AG09319 (cell line): ENCODE measurements around the gene EFL1.

Experiments
- DNase-seq: peaks from one replicate; pipeline ENCODE4 v3.0.0-alpha.2; 2010; ENCODE audit warnings: low read depth; ENCODE audit errors: extremely low read depth
- TF ChIP-seq, protein P1 (sequence below): IDR thresholded peaks from 2 replicates; pipeline ENCODE4 v1.5.1; 2011; ENCODE audit warnings: low read depth, mild to moderate bottlenecking, inconsistent platforms, low read length, moderate library complexity

Gene EFL1

DNA sequence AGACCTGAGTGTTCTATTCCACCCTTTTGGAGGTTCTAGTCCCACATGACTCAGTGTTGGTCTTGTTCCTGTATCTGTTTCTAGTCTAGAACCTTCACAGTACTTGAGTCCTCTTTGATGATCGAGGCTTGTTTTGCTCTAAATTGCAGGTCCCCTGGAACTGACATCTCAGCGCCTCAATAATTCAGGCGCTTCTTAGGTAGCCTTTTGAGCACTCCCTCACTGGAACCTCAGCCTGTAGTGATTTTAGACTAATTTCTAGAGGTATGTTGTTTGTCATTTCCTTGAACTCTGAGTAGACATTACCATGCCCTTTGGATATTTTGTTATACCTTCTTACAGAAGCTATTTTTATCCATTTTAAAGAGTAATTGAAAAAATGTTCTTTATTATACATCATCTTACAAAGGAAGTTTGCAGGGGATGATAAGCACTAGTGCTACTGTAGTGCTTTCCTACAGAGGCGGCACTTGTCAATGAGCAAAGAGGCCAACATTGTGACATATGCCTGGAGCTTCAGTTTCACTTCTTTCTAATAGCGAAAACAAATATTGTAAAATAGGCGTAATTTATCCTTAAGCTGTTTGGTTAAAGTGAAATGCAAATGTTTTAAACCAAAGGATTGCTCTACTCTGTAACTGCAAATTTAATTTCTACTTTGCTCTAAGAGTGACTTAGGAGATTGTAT, 75.7 kb downstream of the EFL1 start:
- TF ChIP-seq, protein P1, sequence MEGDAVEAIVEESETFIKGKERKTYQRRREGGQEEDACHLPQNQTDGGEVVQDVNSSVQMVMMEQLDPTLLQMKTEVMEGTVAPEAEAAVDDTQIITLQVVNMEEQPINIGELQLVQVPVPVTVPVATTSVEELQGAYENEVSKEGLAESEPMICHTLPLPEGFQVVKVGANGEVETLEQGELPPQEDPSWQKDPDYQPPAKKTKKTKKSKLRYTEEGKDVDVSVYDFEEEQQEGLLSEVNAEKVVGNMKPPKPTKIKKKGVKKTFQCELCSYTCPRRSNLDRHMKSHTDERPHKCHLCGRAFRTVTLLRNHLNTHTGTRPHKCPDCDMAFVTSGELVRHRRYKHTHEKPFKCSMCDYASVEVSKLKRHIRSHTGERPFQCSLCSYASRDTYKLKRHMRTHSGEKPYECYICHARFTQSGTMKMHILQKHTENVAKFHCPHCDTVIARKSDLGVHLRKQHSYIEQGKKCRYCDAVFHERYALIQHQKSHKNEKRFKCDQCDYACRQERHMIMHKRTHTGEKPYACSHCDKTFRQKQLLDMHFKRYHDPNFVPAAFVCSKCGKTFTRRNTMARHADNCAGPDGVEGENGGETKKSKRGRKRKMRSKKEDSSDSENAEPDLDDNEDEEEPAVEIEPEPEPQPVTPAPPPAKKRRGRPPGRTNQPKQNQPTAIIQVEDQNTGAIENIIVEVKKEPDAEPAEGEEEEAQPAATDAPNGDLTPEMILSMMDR = no peak
- DNase-seq = no peak

DNA sequence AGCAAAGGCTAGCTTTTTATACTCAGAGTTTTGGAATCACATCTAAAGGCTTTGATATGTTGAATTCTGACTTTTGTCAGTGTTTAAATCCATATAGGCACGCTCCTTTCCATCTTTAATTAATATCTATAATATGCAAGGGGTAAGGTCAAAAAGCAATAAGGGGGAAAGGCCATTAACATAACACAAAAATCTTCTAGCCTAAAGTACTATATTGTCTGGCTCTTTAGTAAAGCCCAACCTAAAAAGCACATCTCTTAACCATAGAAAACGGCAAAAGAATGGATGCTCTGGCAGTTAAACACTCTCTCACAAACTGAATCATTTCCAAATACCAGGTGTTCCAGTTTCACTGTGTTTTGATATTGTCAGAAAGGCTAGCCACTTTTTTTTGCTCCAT, 76.4 kb downstream of the EFL1 start:
- no peak for DNase-seq
- TF ChIP-seq, protein P1 = no peak

DNA sequence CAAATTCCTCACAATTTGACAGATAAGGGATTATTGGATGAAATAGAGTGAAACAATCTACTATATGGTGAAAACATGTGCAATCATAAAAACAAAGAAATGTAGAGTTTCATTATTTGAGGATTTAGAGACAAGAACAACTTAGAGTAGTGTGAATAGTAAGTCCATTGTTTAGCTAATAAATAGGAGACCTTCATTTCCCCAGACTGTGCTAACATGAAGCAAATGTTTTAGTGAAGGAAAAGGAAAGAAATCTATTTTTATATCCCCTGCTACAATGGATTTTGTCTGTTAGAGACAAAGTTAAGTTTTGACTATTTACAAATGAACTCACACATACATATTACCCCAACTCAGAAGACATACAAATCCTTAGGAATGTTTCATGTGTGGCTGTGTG, 77.8 kb downstream of the EFL1 start:
- TF ChIP-seq, protein P1 = no peak
- DNase-seq = no peak

DNA sequence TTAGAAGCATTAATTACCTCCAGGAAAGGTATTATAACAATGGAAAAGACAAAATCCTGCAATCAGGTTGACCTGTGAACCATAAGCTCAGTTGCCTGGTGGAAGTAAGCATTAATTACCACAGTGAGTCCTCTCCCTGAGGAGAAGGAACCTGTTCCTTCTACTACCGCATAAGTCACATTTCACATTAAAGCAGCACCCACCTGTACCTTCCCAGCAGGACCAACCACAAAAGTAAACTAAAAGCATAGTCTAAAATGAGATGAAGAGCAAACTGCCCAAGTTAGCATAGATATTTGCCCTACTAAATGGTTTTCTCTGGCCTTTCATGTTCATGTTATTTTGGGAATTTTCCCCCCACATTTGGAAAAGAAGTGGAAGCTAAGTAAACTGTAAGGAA, 78.2 kb downstream of the EFL1 start:
- no peak for DNase-seq
- TF ChIP-seq, protein P1 = no peak

DNA sequence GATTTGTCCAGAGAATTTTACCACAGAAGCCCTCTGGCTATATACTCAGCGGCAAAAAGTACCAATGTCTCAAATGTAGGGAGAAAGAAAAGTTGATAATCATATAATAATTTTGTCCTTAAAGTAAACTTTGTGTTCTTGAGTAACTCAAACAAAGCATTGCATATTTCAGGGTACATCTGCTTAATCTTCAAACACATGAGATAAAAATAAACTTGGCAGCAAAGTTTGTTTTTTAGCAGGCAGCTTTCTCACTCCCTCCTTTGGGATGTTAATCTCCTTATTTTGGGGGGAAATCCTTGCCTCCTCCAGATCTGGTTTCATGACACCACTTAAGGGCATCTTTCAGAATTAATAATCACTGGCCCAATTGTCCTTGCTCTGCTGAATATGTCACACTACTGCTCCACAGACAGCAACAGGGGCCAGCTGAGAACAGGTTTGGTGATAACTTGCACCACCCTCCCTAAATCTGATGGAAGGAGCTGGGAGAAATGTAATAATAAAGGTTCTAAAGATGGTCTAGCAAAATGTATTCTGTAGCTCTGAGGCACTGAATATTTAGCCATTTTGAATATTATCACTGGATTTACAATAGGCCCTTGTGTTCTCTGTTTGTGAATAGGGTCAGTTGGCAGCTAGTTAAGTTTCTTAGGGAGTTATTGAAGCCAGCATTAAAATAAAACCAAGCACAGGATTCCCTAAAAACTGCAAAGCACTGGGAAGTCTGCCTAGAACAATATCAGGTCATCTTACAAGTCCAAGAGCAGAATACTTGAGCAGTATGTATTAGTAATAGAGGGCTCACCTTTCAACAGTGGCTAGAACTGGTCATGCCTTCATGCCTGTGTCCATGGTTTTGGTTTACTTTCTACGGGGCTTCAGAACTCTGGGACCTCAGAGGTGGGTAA, 79.2 kb downstream of the EFL1 start:
- DNase-seq = peak; percentile 74
- TF ChIP-seq, protein P1 = no peak

DNA sequence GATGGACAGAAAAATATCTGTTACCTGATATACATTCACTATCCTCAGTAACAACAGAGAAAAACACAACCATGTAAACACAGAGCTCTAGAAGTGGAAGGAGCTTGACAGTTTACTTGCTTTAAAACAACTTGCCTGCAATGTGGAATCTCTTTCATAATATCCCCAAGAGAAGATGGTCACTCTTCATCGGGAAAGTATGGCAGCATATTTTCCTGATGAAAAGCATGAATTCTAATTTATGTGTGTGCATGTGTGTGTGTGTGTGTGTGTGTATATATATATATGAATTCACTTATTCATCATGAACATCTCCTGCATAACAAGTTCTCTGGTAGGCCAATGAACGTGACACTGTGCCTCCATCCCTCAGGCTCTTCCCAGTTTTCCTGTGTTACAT, 81.2 kb downstream of the EFL1 start:
- no peak for DNase-seq
- TF ChIP-seq, protein P1 = no peak

DNA sequence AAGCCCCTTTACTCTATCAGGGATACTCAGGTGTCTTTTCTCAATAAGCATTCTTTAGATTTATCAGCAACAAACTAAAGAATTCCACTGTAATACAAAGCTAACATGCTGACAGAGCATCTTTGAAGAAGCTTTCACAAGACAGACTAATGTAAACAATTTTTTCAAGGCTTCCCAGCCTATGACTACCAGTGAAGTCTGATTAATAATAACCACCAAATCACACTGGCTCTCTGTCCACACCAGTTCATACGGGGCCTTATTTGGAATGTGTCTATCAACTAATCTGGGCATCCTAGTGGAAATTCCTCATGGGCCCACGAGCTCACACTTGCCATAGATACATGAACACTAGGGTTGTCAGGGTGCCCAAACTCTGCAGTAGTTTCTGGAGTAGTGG, 84.5 kb downstream of the EFL1 start:
- DNase-seq = no peak
- TF ChIP-seq, protein P1 = no peak
